Stimulated activated CD8-positive, alpha-beta memory T cell treated with anti-CD3 and anti-CD28 coated beads, Interleukin-15, amount 100 ng/mL, for 48 hours (primary cell): ENCODE measurements around the gene UIMC1.

ENCODE experiments used
- DNase-seq, 2 donors: peaks; one replicate each; pipeline ENCODE4 v3.0.0-alpha.2; 2020; ENCODE audit warnings: low read depth in 2 of 2

UIMC1 gene

DNA sequence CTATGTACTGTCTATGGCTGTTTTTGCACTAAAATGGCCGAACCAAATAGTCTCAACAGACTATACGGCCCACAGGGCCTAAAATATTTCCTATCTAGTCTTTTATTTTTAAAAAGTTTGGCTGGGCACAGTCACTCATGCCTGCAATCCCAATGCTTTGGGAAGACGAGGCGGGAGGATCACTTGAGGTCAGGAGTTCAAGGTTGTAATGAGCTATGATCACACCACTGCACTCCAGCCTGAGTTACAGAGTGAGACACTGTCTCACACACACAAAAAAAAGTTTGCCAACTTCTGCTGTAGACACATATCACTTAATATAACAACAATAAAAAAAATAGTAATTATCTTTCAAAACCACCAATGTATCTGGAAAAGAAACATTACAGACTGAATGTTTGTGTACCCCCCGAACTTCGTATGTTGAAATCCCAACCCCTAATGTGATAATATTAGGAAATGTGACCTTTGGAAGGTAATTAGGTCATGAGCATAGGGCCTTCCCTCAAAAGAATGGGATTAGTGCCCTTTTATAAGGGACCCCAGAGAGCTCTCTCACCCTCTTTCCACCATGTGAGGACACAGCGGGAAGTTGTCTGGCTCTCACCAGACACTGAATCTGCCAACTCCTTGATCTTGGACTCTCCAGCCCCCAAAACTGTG is 53.9 kb downstream of the UIMC1 start:
- no peak for DNase-seq

DNA sequence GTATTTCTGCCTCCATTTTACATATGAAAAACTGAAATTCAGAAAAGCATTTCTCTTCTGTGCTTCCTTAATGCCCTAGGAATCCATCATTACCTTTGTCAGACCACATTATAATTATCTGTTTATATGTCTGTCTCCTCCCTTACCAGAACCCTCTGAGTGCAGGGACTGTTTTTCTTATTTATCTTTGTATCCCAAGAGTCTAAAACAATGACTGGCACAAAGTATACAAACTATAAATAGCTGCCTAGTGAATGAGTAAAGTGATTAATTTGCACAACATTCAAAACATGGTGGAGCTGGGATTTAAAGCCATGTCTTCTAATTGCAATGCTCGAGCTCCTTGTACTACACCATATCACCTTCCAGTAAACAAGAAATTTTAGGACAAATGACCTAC is 58.1 kb downstream of the UIMC1 start:
- no peak for DNase-seq

DNA sequence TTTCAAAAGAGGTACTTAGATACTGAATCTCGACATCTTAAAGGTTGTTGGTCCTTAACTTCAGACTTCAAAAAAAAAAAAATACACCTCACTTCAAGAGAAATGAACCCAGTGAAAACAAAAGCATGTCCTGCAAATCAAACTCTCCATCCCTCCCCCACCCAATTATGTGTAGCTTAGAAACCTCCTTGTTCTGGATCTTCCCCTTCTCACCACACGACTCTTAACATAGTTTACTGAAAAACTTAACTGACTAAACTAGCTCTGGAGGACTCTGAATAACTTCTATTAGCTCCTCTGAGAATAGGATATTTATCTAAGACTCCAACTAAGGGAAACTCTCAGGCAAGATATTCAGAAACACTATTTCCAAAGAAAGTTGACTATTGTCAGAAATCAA is 58.7 kb downstream of the UIMC1 start:
- no peak for DNase-seq

DNA sequence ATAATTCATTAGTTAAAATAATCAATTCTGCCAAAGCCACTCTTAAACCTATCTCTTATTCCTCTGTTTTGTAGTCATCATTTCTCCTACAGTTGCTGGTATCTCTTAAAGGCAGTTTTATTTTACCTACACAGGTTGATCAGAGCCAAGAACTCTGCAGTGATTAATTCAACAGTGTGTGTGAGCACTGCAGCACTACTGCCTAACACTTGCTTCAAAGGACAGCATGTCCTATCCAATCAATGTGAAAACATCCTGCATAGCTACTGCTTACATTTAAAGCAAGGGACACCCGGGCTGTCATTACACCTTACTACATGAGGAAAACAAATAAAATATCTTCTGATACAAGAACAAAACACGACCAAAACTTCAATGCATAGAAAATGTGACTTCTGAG is 62.3 kb downstream of the UIMC1 start:
- DNase-seq, result no peak

DNA sequence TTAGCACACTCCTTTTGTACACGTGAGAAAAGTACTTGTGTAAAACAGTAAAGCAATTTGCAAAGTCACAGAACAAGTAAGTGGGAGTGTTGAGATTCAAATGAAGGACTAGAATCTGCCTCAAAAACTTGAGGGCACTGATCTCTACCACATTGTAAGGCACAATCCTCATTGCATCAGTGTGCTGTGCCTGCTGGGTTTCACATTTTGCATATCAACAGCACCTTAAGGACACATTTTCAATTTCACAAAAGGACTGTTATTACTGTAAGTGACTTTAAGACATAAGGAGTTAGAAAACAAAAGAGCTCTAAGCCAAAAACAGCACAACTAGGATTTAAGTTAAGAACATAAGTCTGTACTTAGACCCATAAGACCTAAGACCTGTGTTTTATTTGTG is 62.8 kb downstream of the UIMC1 start:
- DNase-seq, result no peak

DNA sequence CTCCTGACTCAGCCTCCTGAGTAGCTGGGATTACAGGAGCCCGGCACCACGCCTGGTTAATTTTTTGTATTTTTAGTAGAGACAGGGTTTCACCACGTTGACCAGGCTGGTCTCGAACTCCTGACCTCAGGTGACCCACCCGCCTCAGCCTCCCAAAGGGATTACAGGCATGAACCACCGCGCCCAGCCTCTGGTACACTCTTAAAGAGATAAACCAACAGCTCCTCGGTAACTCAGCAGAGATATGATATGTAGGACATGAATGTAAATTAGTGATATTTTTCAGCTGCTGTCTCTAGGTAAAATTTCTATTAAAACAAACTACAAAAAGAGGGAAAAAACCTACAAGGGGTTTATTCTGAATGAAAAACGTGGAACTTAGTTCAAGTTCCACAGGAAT is 64.6 kb downstream of the UIMC1 start:
- no peak for DNase-seq

DNA sequence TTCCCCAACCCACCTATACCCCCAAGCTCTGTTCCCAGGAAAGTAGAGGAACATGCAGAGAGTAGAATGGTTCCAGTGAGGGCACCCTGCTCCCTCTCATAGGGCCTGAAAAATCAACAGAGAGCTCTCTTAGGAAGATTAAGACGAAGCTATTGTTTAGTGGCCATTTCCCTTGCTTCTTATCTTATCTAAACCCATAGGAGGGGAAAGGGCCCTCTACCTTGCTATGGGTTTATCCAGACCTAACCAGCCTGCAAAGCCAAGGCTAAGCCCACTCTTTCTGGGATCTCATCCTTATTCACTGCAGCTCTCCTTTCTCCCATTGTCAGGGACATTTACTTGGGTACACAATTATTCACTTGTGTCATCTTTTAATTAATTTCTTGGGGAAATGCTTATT is 68.1 kb downstream of the UIMC1 start:
- DNase-seq, result no peak

DNA sequence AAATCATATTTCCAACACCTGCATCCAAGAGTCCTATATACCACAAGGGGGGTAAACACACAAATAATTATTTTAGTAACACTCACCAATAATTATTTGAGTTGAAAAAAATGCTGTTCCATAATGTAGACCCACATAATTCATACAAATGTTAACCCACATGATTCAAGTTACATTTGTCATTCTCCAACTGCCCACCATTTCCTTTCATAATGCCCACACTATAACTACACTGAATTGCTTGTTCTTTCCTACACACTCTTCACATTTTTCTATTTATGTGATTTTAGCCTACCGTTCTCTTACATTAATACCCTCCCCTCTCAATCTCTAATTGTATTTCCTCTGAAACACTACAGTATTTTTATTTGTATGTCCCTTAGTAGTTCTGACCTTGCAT is 71.6 kb downstream of the UIMC1 start:
- no peak for DNase-seq

DNA sequence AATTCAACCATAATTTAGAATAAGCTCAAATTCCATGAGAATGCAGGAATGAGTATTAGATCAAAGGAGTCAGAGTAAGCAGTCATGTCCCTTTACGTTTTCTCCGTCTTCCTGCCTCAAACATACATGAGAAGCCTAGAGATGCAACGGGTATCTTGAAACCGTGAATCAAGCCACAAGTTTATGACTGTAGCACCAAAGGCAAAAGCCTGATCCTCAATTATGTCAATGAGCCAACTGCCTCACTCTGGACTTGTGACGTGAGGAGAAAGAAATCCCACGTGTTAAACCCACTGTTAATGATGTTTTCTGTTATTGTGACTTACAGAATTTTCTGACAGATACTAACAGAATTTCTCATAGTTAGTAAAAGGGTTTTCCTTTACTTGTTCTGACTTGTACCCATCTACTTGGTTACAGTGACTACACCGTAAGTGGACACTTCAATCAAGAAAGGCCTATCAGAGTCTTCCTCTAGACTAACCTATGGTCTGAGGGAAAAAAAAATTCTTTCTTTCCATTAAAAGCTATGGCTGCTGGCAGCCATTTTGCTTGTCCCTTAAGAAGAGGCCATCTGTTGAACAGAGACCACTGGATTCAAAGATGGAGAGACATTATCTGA is 72.2 kb downstream of the UIMC1 start:
- no peak for DNase-seq

DNA sequence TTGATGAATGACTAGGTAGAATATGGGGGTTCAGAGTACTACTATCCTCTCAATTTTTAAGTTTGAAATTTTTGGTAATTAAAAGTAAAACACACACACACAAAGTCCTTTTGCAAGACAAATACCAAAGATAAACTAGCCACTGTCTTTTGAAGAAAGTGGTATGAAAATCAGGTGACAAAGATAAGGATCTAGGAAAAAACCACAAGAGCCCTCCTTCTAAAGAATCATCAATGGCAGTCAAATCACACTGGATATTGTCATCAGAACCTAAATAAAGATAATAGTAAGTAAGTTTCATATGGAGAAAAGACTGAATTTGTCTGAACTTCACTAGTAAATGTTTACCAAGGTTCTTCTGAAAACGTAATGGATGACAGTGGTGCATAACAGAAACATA is 76.9 kb downstream of the UIMC1 start:
- DNase-seq, result no peak

DNA sequence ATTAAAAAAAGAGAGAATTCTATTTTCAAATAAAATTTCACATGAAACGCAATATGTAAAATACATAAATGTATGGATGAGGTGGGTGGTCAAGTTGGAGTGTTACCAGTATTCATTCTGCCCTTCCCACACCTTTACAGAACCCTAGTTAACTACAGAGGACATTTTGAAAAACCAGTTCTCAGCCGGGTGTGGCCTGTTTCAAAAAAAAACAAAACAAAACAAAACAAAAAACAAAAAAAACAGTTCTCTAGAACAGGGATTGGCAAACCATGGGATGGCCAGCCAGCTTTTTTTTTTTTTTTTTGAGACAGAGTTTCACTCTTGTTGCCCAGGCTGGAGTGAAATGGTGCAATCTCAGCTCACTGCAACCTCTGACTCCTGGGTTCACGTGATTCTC is 79.0 kb downstream of the UIMC1 start:
- no peak for DNase-seq

DNA sequence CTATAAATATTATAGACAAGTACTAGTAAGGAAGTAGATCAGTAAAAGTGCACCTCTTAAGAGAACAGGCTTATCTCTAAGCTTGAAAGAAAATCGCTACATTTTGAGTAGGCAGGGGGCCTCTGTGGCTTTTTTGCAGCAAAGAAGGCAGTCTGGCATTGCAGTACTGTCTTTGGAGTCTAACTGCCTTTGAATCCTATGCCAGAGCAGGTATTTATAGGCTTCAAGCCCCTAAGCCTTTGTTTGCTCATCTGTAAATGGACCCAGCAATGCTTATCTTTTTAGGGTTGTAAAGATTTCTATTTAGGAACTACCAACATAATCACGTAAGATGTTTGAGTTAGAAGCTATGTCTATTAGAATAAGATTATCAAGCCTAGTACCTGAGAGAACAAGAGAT is 83.8 kb downstream of the UIMC1 start:
- DNase-seq, result no peak

DNA sequence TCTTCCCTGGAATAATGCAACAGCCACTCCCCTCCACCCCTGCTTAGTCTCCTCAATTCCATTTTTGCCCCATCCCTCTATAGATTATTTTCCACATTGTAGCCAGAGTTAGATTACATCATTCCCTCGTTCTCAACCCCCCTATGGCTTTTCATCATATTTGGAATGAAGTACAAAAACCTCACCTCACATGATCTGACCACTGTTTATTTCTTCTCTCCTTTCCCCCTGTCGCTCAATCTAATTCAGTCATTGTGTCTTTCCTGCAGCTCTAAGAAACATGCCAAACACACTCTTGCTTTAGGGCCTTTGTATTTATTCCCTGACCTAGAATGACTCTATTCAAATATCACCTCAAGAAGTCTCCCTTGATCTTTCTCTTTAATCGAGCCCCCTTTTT is 84.9 kb downstream of the UIMC1 start:
- no peak for DNase-seq

DNA sequence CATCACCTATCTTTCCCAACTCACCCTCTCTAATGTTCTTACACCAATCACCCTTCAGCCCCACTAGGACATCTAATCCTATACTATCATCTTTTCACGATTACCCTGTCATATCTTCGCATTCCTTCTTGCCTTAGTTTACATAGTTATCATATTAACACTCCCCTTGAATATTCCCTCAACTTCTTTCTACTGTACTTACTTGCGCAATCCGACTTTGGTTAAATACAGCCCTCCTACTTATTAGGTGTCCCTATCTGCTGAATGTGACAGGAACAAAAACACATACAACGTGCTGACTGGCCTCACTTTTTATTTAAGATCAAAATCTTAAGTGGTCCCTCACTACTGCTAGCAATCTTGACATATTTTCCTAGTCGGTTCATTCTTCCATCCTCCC is 88.0 kb downstream of the UIMC1 start:
- no peak for DNase-seq

DNA sequence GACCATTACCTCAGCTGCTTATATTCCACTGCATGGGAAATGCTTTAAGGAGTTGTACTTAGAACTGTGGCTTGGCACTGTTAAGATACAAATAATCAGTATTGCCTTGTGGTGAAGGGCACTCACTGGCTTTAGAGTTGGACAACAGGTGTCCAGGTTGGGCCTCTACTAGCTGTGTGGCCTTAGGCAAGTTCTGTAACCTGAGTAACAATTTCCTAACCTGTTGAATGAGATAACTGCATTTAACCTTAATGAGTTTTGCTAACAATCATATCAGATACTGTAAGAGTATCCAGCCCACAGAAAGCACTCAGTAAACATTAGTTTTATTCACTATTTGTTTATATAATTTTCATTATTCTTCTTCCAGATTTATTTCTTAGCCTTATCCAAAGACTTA is 90.2 kb downstream of the UIMC1 start:
- no peak for DNase-seq

DNA sequence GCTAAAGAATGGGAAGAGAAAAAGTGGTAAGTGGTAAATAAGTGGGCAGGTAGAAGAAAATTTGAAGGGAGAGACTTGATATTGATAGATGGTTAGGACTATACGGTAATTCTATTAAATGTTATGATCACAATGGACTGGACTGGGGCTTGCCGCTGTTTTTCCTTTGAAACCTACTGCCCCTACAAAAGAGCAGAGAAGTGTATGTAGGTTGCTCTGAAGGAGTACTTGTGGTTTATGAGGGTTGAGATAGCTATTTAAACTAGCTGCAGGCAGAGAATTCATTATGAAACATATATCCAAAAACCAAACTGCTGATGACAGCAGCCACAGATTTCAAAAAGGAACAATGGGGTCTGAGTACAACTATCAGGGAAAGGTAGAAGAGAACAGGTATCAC is 90.7 kb downstream of the UIMC1 start:
- DNase-seq, result no peak

DNA sequence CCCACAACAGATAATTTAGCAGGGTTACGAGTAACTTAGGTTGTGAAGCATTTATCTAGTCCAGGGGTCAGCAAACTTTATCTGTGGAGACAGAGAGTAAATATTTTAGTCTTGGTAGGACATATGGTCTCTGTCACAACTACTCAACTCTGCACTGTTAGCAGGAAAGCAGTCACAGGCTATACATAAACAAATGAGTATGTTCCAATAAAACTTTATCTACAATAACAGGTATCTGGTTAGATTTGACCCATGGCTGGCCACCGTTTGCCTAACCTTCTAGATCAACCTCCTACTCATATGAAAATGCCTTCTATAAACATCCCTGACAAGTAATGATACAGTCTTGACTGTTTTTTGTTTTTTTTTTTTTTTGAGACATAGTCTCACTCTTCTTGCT is 94.5 kb downstream of the UIMC1 start:
- DNase-seq, result no peak

DNA sequence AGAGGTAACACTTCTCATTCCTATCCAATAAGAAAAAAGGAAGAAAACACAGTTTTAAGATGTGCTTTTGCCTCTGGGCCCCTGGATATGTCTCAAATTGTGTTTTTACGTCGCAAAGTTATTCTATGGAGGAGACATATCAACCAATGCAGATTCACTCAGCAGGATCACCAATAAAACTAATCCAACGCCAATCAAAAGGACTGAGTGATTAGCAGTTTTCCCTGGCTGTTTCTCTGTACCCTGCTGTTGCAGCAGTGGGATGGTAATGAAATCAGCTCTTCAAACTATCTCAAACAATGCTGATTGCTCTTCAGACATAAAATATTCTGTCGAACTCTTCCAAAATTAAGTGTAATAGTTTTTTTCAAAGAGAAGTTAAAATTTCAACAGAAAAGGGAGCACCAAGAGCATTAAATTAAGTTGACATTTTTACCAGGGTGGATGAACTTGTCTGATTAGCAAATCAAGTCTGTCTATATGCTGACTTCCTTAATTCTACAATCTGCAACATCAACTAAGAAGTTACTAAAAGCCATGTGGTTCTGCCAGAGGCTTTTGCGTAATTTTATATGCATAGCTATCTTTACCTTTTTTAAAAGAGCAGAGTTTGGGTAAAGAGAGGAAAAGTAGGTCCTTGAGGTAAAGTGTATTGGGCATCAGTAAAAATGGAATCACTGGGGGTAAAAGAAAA is 97.8 kb downstream of the UIMC1 start:
- no peak for DNase-seq

DNA sequence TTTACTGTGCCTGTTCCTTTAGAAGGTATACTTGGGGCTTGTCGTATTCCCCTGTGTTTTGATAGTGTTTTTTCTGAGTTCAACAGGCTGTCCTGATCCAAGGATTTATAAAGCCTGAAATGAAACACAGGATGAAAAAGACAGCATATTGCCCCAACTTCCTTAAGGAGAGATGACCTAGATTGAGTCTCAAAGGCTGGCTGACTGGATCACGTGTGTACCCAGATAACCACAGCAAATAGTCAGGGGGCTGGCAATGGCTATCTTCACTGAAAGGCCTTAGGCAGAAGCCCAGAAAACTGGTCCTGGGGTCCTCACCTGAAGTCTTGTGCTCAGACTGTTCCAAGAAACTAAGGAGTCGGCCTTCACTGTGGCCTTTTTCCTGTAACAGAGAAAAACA is 99.8 kb downstream of the UIMC1 start:
- DNase-seq, result no peak

DNA sequence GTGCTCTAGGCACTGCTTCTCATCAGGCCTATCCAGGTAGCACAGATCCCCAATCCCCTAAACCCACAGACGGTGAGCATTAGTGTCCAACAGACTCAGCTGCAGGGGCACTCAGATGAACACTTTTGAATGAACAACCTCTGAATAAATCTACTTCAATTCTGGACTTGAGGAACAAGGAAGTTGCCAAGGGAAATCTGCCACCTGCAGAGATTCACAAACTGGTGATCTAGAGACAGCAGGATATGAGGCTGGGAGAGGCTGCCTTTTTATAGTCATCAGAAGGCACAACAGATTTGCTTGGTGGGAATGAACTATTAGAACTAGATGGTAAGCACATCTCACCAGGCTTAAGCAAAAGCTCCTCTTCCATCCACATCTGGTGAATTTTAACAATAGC is 100.5 kb downstream of the UIMC1 start:
- DNase-seq, result no peak

DNA sequence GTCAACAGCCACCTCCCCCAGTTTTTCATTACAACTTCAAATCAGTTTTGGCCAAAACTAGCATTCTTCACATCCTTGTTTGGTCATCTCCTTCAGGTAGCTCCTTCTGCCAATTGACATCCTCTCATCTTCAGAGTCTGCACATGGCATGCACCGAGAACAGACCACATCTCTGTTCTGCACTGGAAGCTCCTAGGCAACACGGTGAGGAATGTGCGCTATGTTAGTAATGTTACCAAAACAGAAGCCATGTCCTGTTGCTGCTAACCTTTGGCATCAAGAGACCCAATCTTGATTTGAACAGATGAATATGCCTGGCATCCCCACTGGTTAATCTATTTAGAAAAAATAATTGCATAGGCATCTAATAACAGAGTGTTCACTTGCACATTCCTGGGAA is 102.3 kb downstream of the UIMC1 start:
- DNase-seq, result no peak

DNA sequence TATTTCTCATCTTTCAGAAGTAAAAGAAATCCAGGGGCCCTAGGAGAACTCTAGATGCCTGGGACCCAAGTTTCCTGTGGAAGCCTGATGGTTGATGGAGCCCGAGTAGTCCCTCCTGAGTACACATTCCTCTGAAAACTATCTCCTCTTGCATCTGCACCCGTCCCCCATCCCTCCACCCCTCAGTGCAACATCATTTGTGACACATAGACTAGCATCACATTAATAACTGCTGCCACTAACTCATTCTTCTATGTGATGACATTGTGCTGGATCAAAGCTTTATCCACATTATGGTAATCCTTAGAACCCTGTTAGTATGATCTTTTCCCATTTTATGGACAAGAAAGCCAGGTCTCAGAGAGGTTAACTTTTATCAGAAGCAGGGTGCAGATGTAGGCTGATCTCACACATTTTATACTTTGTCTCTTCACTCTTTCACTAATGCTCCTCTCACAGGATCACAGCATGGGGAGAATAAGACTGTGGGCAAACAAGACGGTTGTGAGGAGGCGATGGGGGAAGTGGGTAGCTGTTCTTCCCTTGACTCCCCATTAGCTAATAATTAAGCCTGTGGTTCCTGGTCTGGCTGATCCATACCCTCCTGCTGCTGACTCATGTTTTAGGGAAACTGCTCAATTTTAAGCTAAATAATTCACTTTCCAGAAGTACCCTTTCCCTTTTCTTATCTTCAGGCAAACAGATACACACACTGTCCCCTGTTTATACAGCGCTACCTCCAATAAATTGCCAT is 103.5 kb downstream of the UIMC1 start:
- no peak for DNase-seq
